OCI-LY1 (cell line): ENCODE results near the gene KCTD5.

Source experiments
- H2AFZ ChIP-seq: fragments of 200-600 bp; sonication (generic), shearing (Covaris generic); 2 replicates; pipeline ENCODE4 v1.6.0; 2014; ENCODE audit warnings: antibody characterized with exemption, mild to moderate bottlenecking, low read length
- H3F3A ChIP-seq: fragments of 200-600 bp; sonication (generic), shearing (Covaris generic); 2 replicates; pipeline ENCODE4 v1.6.0; 2014; ENCODE audit warnings: mild to moderate bottlenecking, antibody characterized with exemption, low read length, moderate library complexity; ENCODE audit not compliant: insufficient read depth
- H3K27ac ChIP-seq: fragments of 200-600 bp; sonication (generic); 2 replicates; pipeline ENCODE4 v1.5.1; 2014; ENCODE audit warnings: low read length, mixed run types, mild to moderate bottlenecking, low read depth; ENCODE audit not compliant: poor library complexity, severe bottlenecking
- H3K27me3 ChIP-seq: fragments of 200-600 bp; sonication (generic); 2 replicates; pipeline ENCODE4 v1.6.0; 2014; ENCODE audit warnings: antibody characterized with exemption, mild to moderate bottlenecking, low read length, moderate library complexity; ENCODE audit not compliant: insufficient read depth
- H3K36me3 ChIP-seq: fragments of 200-600 bp; sonication (generic); 2 replicates; pipeline ENCODE4 v1.6.1; 2014; ENCODE audit warnings: mild to moderate bottlenecking, antibody characterized with exemption, low read length, moderate library complexity, mixed read lengths; ENCODE audit not compliant: insufficient read depth
- H3K4me1 ChIP-seq: fragments of 200-600 bp; sonication (generic); 2 replicates; pipeline ENCODE4 v1.5.1; 2014; ENCODE audit warnings: mild to moderate bottlenecking, low read length, moderate library complexity; ENCODE audit not compliant: insufficient read depth, severe bottlenecking
- H3K4me2 ChIP-seq: fragments of 200-600 bp; sonication (generic), shearing (Covaris generic); 2 replicates; pipeline ENCODE4 v1.6.1; 2014; ENCODE audit warnings: low read length
- H3K4me3 ChIP-seq: fragments of 200-600 bp; sonication (generic); 2 replicates; pipeline ENCODE4 v1.5.1; 2014; ENCODE audit warnings: low read length, low read depth, mild to moderate bottlenecking, mixed read lengths; ENCODE audit not compliant: poor library complexity, severe bottlenecking
- H3K79me2 ChIP-seq: fragments of 200-600 bp; shearing (Covaris generic); 2 replicates; pipeline ENCODE4 v1.6.1; 2016; ENCODE audit warnings: mixed run types, low read length, mixed read lengths; ENCODE audit not compliant: insufficient read depth
- H3K9ac ChIP-seq: fragments of 200-600 bp; sonication (generic), shearing (Covaris generic); 2 replicates; pipeline ENCODE4 v1.6.1; 2014; ENCODE audit warnings: mild to moderate bottlenecking, low read length, mixed read lengths
- H3K9me2 ChIP-seq: fragments of 200-600 bp; sonication (generic), shearing (Covaris generic); 2 replicates; pipeline ENCODE4 v1.6.1; 2014; ENCODE audit warnings: low read depth, mild to moderate bottlenecking, low read length, mixed read lengths
- H3K9me3 ChIP-seq: fragments of 200-600 bp; shearing (Covaris generic); 2 replicates; pipeline ENCODE4 v1.6.1; 2014; ENCODE audit warnings: low read length, mixed read lengths
- H4K20me1 ChIP-seq: fragments of 200-600 bp; sonication (generic), shearing (Covaris generic); 2 replicates; pipeline ENCODE4 v1.6.0; 2016; ENCODE audit warnings: mild to moderate bottlenecking, low read length; ENCODE audit not compliant: insufficient read depth
- EZH2 ChIP-seq: fragments of 200-600 bp; sonication (generic), shearing (Covaris generic); IDR thresholded peaks from 2 replicates; pipeline ENCODE4 v1.8.0; 2017; ENCODE audit warnings: borderline replicate concordance, mixed run types, mild to moderate bottlenecking, antibody characterized with exemption, low read length, moderate library complexity, mixed read lengths
- TF ChIP-seq, protein P1 (sequence below): fragments of 200-600 bp; sonication (generic), shearing (Covaris generic); IDR thresholded peaks from 2 replicates; pipeline ENCODE4 v1.5.1; 2017; ENCODE audit warnings: mild to moderate bottlenecking, antibody characterized with exemption, low read length, moderate library complexity, mixed read lengths

Gene KCTD5

DNA sequence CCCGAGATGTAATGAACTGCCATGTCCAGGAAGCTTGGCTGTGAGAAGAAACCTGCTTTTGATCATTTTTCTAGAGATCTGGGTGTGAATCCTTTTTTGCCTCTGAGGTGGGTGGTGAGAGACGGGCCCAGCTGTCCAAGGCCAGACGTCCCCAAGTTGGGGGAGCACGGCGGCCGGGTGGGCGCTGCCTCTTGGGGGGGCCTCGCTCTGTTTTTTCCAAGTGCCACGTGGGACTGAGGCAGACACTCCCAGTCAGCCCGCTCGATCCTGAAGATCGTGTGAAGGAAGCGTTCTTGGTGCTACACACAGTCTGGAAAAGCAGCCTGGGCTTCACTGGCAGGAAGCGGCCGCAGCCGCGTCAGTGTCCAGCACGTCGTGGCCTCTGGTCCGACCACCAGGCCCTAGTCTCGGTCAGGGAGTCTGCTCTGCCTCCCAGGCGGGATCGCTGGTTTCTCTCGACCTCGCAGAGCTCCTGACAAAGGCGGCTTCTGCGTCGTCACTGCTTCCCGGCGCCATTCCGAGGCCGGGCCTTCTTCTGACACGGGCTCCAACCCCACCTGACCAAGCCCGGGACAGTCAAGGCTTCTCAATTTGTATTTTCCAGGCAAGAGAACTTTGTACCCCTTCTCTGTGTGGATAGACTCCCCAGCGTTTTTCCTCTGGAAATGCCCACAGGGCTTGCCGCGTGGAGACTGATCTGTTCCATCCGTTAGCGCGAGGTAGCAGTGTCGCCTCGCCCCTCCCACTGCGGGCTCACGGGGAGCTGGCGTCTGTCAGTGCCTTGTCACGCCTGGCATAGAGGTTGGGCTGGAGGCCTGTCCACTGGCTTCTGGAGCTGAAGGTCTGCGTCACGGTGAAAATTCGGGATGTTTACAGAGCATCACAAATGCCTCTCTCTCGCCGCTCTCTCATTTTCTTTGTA, 25.3 kb downstream of the KCTD5 start:
- Histone ChIP-seq H2AFZ (no peak overlapping the region), H3K9me2 (no peaks in the 10 kb centered on the region), H3K4me3 (no peak overlapping the region), H3K27me3 (no peaks in the 10 kb centered on the region), H3K4me2 (no peak overlapping the region), H3K36me3 (peaks cover 10% of the 10 kb centered on the region; the same call in 1 of the 2 replicates), H3K9me3 (no peaks in the 10 kb centered on the region), H4K20me1 (no peaks in the 10 kb centered on the region), H3F3A (no peaks in the 10 kb centered on the region), H3K27ac (no peak overlapping the region), H3K79me2 (no peaks in the 10 kb centered on the region), H3K9ac (no peak overlapping the region), H3K4me1 (no peaks in the 10 kb centered on the region)
- TF ChIP-seq, protein P1, sequence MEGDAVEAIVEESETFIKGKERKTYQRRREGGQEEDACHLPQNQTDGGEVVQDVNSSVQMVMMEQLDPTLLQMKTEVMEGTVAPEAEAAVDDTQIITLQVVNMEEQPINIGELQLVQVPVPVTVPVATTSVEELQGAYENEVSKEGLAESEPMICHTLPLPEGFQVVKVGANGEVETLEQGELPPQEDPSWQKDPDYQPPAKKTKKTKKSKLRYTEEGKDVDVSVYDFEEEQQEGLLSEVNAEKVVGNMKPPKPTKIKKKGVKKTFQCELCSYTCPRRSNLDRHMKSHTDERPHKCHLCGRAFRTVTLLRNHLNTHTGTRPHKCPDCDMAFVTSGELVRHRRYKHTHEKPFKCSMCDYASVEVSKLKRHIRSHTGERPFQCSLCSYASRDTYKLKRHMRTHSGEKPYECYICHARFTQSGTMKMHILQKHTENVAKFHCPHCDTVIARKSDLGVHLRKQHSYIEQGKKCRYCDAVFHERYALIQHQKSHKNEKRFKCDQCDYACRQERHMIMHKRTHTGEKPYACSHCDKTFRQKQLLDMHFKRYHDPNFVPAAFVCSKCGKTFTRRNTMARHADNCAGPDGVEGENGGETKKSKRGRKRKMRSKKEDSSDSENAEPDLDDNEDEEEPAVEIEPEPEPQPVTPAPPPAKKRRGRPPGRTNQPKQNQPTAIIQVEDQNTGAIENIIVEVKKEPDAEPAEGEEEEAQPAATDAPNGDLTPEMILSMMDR, result no peak
- no peak for TF ChIP-seq EZH2

DNA sequence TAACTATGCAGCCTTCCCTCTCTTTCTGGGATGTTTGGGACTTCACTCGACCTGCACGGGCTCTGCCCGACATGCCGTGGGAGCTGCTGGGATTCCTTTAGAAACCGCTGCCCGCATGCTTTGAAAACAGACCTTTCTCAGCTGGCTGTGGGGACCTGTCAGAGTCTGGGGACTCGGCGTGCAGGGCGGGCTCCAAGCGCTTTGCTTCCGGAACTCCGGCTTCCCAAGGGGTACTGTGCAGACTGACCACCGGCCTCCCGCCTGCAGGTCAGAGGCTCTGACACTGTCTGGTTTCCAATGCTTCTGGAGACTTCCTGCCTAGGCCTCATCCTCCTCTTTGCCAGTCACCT, 25.9 kb downstream of the KCTD5 start:
- no peak overlapping the region for H2AFZ ChIP-seq
- no peaks in the 10 kb centered on the region for H3K79me2 ChIP-seq
- H3K4me1 ChIP-seq, result no peaks in the 10 kb centered on the region
- no peak overlapping the region for H3K4me2 ChIP-seq
- 0 out of 2 replicates have a peak, but pooled peaks cover under 1% of the 10 kb centered on the region for H3K27me3 ChIP-seq
- no peaks in the 10 kb centered on the region for H3K9me2 ChIP-seq
- H3K9me3 ChIP-seq, result no peaks in the 10 kb centered on the region
- H3K9ac ChIP-seq, result no peak overlapping the region
- H4K20me1 ChIP-seq, result no peaks in the 10 kb centered on the region
- no peak overlapping the region for H3K27ac ChIP-seq
- TF ChIP-seq EZH2, result no peak
- TF ChIP-seq, protein P1, result no peak
- H3K36me3 ChIP-seq, result peaks cover 10% of the 10 kb centered on the region; the same call in 1 of the 2 replicates
- no peak overlapping the region for H3K4me3 ChIP-seq
- no peaks in the 10 kb centered on the region for H3F3A ChIP-seq

DNA sequence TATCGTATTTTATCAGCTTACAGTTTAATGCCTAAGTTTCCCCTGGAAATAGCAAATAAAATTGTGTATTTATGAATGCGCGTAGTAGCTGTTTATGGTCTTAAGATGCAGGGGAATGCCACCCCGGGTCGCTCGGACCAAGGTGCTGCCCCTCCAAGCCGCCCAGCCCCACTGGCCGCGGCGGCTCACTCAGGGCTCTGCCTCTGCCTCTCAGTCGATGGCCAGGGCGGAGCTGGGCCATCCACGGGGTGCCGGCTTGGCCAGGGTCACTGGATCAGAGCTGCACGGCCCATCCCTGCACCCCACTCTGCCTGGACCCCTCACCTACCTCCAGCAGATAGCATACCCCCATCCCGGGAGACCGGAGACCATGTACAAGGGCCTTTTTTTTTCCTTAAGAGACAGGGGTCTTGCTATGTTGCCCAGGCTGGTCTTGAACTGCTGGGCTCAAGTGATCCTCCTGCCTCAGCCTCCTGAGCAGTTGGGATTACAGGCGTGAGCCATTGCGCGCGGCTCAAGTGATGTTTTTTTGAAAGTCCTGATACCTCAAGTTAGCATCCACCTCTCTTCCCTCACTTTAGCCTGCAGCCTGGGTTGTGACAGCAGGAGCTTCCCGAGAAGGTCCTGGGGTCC, 26.7 kb downstream of the KCTD5 start:
- Histone ChIP-seq H3K9me2 (no peaks in the 10 kb centered on the region), H3K79me2 (no peaks in the 10 kb centered on the region), H3K36me3 (peaks cover 10% of the 10 kb centered on the region; the same call in 1 of the 2 replicates), H3K4me2 (no peak overlapping the region), H3K27me3 (0 out of 2 replicates have a peak, but pooled peaks cover 8% of the 10 kb centered on the region), H4K20me1 (no peaks in the 10 kb centered on the region), H3K9ac (no peak overlapping the region), H3K4me1 (no peaks in the 10 kb centered on the region), H3K27ac (no peak overlapping the region), H2AFZ (no peak overlapping the region), H3K4me3 (no peak overlapping the region), H3F3A (no peaks in the 10 kb centered on the region), H3K9me3 (no peaks in the 10 kb centered on the region)
- TF ChIP-seq, protein P1, result no peak
- no peak for TF ChIP-seq EZH2
